Mesendoderm (in vitro differentiated cells): ENCODE results near the gene AKAP1.

ENCODE experiments used
- DNase-seq: peaks from one replicate; pipeline ENCODE4 v3.0.0; 2013
- H2AK5ac ChIP-seq: 2 replicates; pipeline ENCODE4 v1.6.1; 2013; ENCODE audit warnings: low read length, inconsistent platforms
- H2BK120ac ChIP-seq: 2 replicates; pipeline ENCODE4 v1.6.1; 2013; ENCODE audit warnings: low read depth, mild to moderate bottlenecking, low read length, moderate library complexity, mixed read lengths
- H2BK15ac ChIP-seq: replicated peaks from 2 replicates; pipeline ENCODE4 v1.6.1; 2013; ENCODE audit warnings: low read depth, mild to moderate bottlenecking, moderate library complexity
- H2BK5ac ChIP-seq: 2 replicates; pipeline ENCODE4 v1.6.1; 2013; ENCODE audit warnings: low read length, inconsistent platforms
- H3K18ac ChIP-seq: 2 replicates; pipeline ENCODE4 v1.6.1; 2013; ENCODE audit warnings: mild to moderate bottlenecking, low read length, mixed read lengths
- H3K23ac ChIP-seq: one replicate; pipeline ENCODE4 v1.6.1; 2013; ENCODE audit warnings: low read length
- H3K27ac ChIP-seq: 2 replicates; pipeline ENCODE4 v1.5.1; 2013; ENCODE audit warnings: low read depth, mild to moderate bottlenecking, inconsistent platforms, low read length, moderate library complexity
- H3K27me3 ChIP-seq: 2 replicates; pipeline ENCODE4 v1.6.1; 2013; ENCODE audit warnings: low read length, control low read depth, mild to moderate bottlenecking, inconsistent platforms; ENCODE audit not compliant: insufficient read depth, poor library complexity
- H3K36me3 ChIP-seq: 2 replicates; pipeline ENCODE4 v1.6.1; 2013; ENCODE audit warnings: low read length, inconsistent platforms; ENCODE audit not compliant: control insufficient read depth, insufficient read depth
- H3K4ac ChIP-seq: one replicate; pipeline ENCODE4 v1.6.1; 2013; ENCODE audit warnings: low read depth, mild to moderate bottlenecking, low read length, moderate library complexity
- H3K4me1 ChIP-seq: 2 replicates; pipeline ENCODE4 v1.6.1; 2013; ENCODE audit warnings: low read depth, low read length, inconsistent platforms; ENCODE audit not compliant: control insufficient read depth
- H3K4me2 ChIP-seq: 2 replicates; pipeline ENCODE4 v1.6.1; 2013; ENCODE audit warnings: low read length
- H3K4me3 ChIP-seq: 2 replicates; pipeline ENCODE4 v1.5.1; 2013; ENCODE audit warnings: mild to moderate bottlenecking, low read length
- H3K56ac ChIP-seq: one replicate; pipeline ENCODE4 v1.6.1; 2013; ENCODE audit warnings: low read length
- H3K79me1 ChIP-seq: 2 replicates; pipeline ENCODE4 v1.6.1; 2013; ENCODE audit warnings: low read length, inconsistent platforms
- H3K79me2 ChIP-seq: 2 replicates; pipeline ENCODE4 v1.6.1; 2013; ENCODE audit warnings: mild to moderate bottlenecking, low read length; ENCODE audit not compliant: control insufficient read depth, insufficient read depth
- H3K9ac ChIP-seq: 2 replicates; pipeline ENCODE4 v1.6.1; 2013; ENCODE audit warnings: low read length, inconsistent platforms
- H4K5ac ChIP-seq: one replicate; pipeline ENCODE4 v1.6.1; 2013; ENCODE audit warnings: low read length
- H4K8ac ChIP-seq: one replicate; pipeline ENCODE4 v1.6.1; 2013; ENCODE audit warnings: low read depth, mild to moderate bottlenecking, control low read depth, low read length, moderate library complexity
- WGBS: extraction: QIAGEN DNeasy Blood & Tissue Kit; methylation state at CpG from one replicate; pipeline ENCODE4 v1.1.7; 2013; ENCODE audit warnings: low lambda C conversion rate, missing lambda C conversion rate; ENCODE audit not compliant: insufficient coverage; ENCODE audit errors: extremely low coverage; 5-methylcytosine and 5-hydroxymethylcytosine counted together

The AKAP1 gene

GRCh38 chr17:57165754-57166153, 80.7 kb downstream of the AKAP1 start:
- Histone ChIP-seq H2BK120ac (no peak overlapping the region), H3K79me1 (no peaks in the 10 kb centered on the region), H2BK15ac (no peak overlapping the region), H3K4me2 (no peak overlapping the region), H3K27me3 (no peaks in the 10 kb centered on the region), H3K56ac (no peak overlapping the region), H3K27ac (no peak overlapping the region), H3K9ac (no peak overlapping the region), H4K5ac (no peak overlapping the region), H3K4me1 (no peaks in the 10 kb centered on the region), H3K36me3 (no peaks in the 10 kb centered on the region), H3K23ac (no peak overlapping the region), H4K8ac (no peak overlapping the region), H2BK5ac (no peak overlapping the region), H3K4ac (no peak overlapping the region), H3K4me3 (no peak overlapping the region), H2AK5ac (no peak overlapping the region), H3K18ac (no peak overlapping the region), H3K79me2 (no peaks in the 10 kb centered on the region)
- no peak for DNase-seq
- no CpG with 5 or more reads among the region's 3 CpGs for whole genome bisulfite sequencing

GRCh38 chr17:57166803-57167202, 81.8 kb downstream of the AKAP1 start:
- peak; percentile 45 for DNase-seq

DNA sequence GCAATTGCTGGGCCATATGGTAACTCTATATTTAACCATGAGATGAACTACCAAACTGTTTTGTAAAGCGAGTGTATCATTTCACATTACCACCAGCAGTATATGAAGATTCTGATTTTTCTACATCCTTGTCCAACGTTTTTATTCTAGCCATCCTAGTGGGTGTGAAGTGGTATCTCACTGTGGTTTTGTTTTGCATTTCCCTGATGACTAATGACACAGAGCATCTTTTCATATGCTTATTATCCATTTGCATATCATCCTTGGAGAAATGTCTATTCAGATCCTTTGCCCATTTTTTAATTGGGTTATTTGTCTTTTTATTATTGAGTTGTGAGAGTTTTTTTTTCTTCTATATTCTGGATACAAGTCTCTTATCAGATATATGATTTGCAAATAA, 83.6 kb downstream of the AKAP1 start:
- Histone ChIP-seq H3K4me3 (no peak overlapping the region), H3K79me1 (no peaks in the 10 kb centered on the region), H3K4me1 (no peaks in the 10 kb centered on the region), H3K27ac (no peak overlapping the region), H4K5ac (no peak overlapping the region), H3K4me2 (no peak overlapping the region), H2BK15ac (no peak overlapping the region), H3K56ac (no peak overlapping the region), H3K79me2 (no peaks in the 10 kb centered on the region), H3K9ac (no peak overlapping the region), H2AK5ac (no peak overlapping the region), H3K18ac (no peak overlapping the region), H3K36me3 (no peaks in the 10 kb centered on the region), H2BK5ac (no peak overlapping the region), H3K23ac (no peak overlapping the region), H3K4ac (no peak overlapping the region), H3K27me3 (no peaks in the 10 kb centered on the region), H2BK120ac (no peak overlapping the region), H4K8ac (no peak overlapping the region)
- no CpG with 5 or more reads among the region's 2 CpGs for WGBS
- no peak for DNase-seq

More at GRCh38 chr17:57166803-57167202, 81.8 kb downstream of the AKAP1 start:
- no peak overlapping the region for H3K23ac ChIP-seq
- no peak overlapping the region for H2BK120ac ChIP-seq
- no peak overlapping the region for H3K4me2 ChIP-seq
- no peak overlapping the region for H2BK15ac ChIP-seq
- no peak overlapping the region for H2AK5ac ChIP-seq
- no peak overlapping the region for H2BK5ac ChIP-seq
- no peak overlapping the region for H3K9ac ChIP-seq
- no peaks in the 10 kb centered on the region for H3K27me3 ChIP-seq
- H4K5ac ChIP-seq, result no peak overlapping the region
- no peaks in the 10 kb centered on the region for H3K79me2 ChIP-seq
- no CpG with 5 or more reads among the region's 9 CpGs for WGBS
- H3K36me3 ChIP-seq, result no peaks in the 10 kb centered on the region
- peak overlapping the region; percentile 37 for H3K56ac ChIP-seq
- H3K18ac ChIP-seq, result no peak overlapping the region
- H3K4ac ChIP-seq, result no peak overlapping the region
- no peaks in the 10 kb centered on the region for H3K79me1 ChIP-seq
- no peak overlapping the region for H3K27ac ChIP-seq
- no peak overlapping the region for H3K4me3 ChIP-seq
- no peaks in the 10 kb centered on the region for H3K4me1 ChIP-seq
- H4K8ac ChIP-seq, result no peak overlapping the region

GRCh38 chr17:57170866-57171265, 85.8 kb downstream of the AKAP1 start:
- no peak for DNase-seq
- H3K4me3 ChIP-seq, result no peak overlapping the region
- H2BK15ac ChIP-seq, result no peak overlapping the region
- no peak overlapping the region for H3K18ac ChIP-seq
- H3K79me2 ChIP-seq, result no peaks in the 10 kb centered on the region
- no peaks in the 10 kb centered on the region for H3K4me1 ChIP-seq
- no peak overlapping the region for H3K23ac ChIP-seq
- no peak overlapping the region for H3K9ac ChIP-seq
- no peak overlapping the region for H2AK5ac ChIP-seq
- H2BK5ac ChIP-seq, result no peak overlapping the region
- WGBS, result no CpG with 5 or more reads among the region's 4 CpGs
- no peaks in the 10 kb centered on the region for H3K79me1 ChIP-seq
- no peak overlapping the region for H4K5ac ChIP-seq
- H4K8ac ChIP-seq, result no peak overlapping the region
- no peak overlapping the region for H3K4me2 ChIP-seq
- H3K36me3 ChIP-seq, result no peaks in the 10 kb centered on the region
- H2BK120ac ChIP-seq, result no peak overlapping the region
- no peaks in the 10 kb centered on the region for H3K27me3 ChIP-seq
- H3K4ac ChIP-seq, result no peak overlapping the region
- no peak overlapping the region for H3K27ac ChIP-seq
- H3K56ac ChIP-seq, result no peak overlapping the region
